ENCODE results near the gene CMPK2. TPM values are rescaled to one million over a fixed set of nuclear protein-coding genes. Genes with fewer than 3 reads are reported as not detected.

Gene CMPK2
- total RNA-seq, 1 experiment from 2014 or later = 0.52 TPM

DNA sequence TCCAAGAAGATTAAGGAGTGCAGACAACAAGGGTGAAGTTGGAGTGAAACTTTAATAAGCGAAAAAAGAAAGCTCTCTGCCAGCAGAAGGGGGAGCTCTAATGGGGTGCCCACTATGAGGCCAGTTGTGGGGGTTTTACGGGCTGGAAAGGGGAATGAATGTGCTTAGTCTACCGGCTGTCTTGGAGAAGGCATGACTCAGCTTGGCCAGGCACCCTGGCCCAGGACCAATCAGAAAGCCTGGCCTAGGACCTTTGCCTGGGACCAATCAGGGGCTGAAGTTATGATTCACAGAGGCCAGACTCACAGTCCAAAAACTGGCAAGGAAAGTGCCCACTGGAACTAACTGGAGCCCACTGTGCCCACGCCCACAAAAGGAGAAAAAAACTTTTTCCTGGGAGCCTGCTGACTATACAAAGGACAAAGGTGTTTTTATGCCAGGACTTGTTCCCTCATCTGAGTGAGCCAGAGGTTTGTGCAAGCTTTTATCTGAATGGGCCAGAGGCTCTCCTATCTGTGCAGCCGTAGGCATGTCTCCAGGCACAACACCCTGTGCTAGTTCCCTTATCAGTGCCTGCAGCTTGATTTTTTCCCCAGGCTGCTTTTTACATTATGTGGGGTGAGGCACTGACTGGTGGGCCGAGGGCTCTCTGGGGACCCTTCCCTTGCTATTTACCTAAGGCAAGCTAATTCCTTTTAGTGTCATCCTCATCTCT, 18.6 kb downstream of the CMPK2 start:
- Histone ChIP-seq H3K36me3 (ENCODE audit: control insufficient read depth, insufficient read depth, low read length) (no peaks in the 10 kb centered on the region), H3K27me3 (replicated peaks; ENCODE audit: control insufficient read depth, insufficient read depth, low read length) (no peaks in the 10 kb centered on the region), H3K4me3 (ENCODE audit: low read depth, low read length) (no peak overlapping the region), H3K9me3 (peaks cover 28% of the 10 kb centered on the region), H3K4me1 (no peaks in the 10 kb centered on the region)
- Mint-ChIP-seq H3K4me3 (ENCODE audit: unreplicated experiment) (no peak overlapping the region), H3K9me3 (ENCODE audit: unreplicated experiment) (peaks cover 27% of the 10 kb centered on the region), H3K27me3 (ENCODE audit: insufficient read depth, unreplicated experiment) (no peaks in the 10 kb centered on the region), H3K4me1 (ENCODE audit: low read depth, unreplicated experiment) (no peaks in the 10 kb centered on the region), H3K36me3 (ENCODE audit: insufficient read depth, unreplicated experiment) (no peaks in the 10 kb centered on the region), H3K27ac (ENCODE audit: unreplicated experiment) (no peak overlapping the region)
- POLR2A ChIA-PET = no interaction called here
- no peak for DNase-seq
- no TSS peak for BruUV-seq (replicated peaks)
- TF ChIP-seq, protein P1, sequence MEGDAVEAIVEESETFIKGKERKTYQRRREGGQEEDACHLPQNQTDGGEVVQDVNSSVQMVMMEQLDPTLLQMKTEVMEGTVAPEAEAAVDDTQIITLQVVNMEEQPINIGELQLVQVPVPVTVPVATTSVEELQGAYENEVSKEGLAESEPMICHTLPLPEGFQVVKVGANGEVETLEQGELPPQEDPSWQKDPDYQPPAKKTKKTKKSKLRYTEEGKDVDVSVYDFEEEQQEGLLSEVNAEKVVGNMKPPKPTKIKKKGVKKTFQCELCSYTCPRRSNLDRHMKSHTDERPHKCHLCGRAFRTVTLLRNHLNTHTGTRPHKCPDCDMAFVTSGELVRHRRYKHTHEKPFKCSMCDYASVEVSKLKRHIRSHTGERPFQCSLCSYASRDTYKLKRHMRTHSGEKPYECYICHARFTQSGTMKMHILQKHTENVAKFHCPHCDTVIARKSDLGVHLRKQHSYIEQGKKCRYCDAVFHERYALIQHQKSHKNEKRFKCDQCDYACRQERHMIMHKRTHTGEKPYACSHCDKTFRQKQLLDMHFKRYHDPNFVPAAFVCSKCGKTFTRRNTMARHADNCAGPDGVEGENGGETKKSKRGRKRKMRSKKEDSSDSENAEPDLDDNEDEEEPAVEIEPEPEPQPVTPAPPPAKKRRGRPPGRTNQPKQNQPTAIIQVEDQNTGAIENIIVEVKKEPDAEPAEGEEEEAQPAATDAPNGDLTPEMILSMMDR (IDR thresholded peaks at IDR 0.05; ENCODE audit: insufficient read depth in 1 of 2, low read depth in 1 of 2, low read length in 1 of 2, severe bottlenecking in 1 of 2, unreplicated experiment in 1 of 2) = no peak
- intact Hi-C loops (cut with micrococcal nuclease; ENCODE audit: unreplicated experiment) = no loop called here
- CTCF ChIA-PET = no interaction called here

DNA sequence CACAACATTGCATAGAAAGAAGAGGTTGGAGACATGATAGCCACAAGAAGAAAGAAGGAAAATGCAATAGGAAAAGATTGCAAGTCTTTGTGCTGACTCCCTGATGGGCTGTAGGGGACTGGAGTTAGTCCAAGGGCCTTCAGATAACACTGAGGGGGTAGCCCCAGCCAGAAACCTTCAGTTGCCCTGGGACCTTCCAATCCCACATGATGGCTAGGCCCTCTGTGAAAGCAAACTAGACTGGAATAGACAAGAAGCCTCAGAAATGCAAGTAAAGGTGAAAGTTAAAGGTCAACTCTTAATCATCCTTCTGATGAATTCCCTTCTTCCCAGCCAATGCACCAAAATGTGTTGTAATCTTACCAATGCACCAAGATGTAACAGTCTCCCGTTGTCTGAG, 19.2 kb downstream of the CMPK2 start:
- H3K4me1 Mint-ChIP-seq (ENCODE audit: low read depth, unreplicated experiment) = no peaks in the 10 kb centered on the region
- H3K9me3 Mint-ChIP-seq (ENCODE audit: unreplicated experiment) = peaks cover 27% of the 10 kb centered on the region
- no peak overlapping the region for H3K27ac Mint-ChIP-seq (ENCODE audit: unreplicated experiment)
- no peaks in the 10 kb centered on the region for H3K27me3 ChIP-seq (replicated peaks; ENCODE audit: control insufficient read depth, insufficient read depth, low read length)
- no peak overlapping the region for H3K4me3 Mint-ChIP-seq (ENCODE audit: unreplicated experiment)
- CTCF ChIA-PET = no interaction called here
- no peak for DNase-seq
- H3K36me3 ChIP-seq (ENCODE audit: control insufficient read depth, insufficient read depth, low read length) = no peaks in the 10 kb centered on the region
- no TSS peak for BruUV-seq (replicated peaks)
- peaks cover 28% of the 10 kb centered on the region for H3K9me3 ChIP-seq
- TF ChIP-seq, protein P1 (IDR thresholded peaks at IDR 0.05; ENCODE audit: insufficient read depth in 1 of 2, low read depth in 1 of 2, low read length in 1 of 2, severe bottlenecking in 1 of 2, unreplicated experiment in 1 of 2) = no peak
- no peaks in the 10 kb centered on the region for H3K27me3 Mint-ChIP-seq (ENCODE audit: insufficient read depth, unreplicated experiment)
- H3K4me1 ChIP-seq = no peaks in the 10 kb centered on the region
- intact Hi-C loops (cut with micrococcal nuclease; ENCODE audit: unreplicated experiment) = no loop called here
- H3K4me3 ChIP-seq (ENCODE audit: low read depth, low read length) = no peak overlapping the region
- no peaks in the 10 kb centered on the region for H3K36me3 Mint-ChIP-seq (ENCODE audit: insufficient read depth, unreplicated experiment)
- POLR2A ChIA-PET = no interaction called here

DNA sequence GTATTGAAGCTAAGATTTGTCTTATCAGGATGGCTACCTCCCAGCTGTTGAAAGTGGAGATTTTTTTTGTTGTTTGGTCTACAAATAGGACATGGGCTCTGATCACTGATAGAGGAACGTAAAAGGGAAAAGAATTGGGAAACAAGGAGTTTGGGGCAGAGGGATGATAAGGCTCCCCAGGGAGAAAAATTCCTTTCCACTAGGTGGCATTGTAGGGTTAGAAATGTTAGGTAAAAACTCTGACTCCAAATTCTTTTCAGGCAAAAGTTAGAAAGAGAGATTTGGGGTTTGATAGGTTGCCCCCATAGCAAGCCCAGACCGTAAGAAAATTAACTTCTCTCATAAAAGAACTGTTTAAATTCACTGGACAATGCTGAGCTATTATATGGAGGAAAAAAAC, 19.8 kb downstream of the CMPK2 start:
- no peaks in the 10 kb centered on the region for H3K36me3 Mint-ChIP-seq (ENCODE audit: insufficient read depth, unreplicated experiment)
- TF ChIP-seq, protein P1 (IDR thresholded peaks at IDR 0.05; ENCODE audit: insufficient read depth in 1 of 2, low read depth in 1 of 2, low read length in 1 of 2, severe bottlenecking in 1 of 2, unreplicated experiment in 1 of 2) = no peak
- H3K27me3 Mint-ChIP-seq (ENCODE audit: insufficient read depth, unreplicated experiment) = no peaks in the 10 kb centered on the region
- no peak for DNase-seq
- POLR2A ChIA-PET = no interaction called here
- CTCF ChIA-PET = no interaction called here
- Histone ChIP-seq H3K9me3 (peaks cover 28% of the 10 kb centered on the region), H3K27me3 (replicated peaks; ENCODE audit: control insufficient read depth, insufficient read depth, low read length) (no peaks in the 10 kb centered on the region), H3K36me3 (ENCODE audit: control insufficient read depth, insufficient read depth, low read length) (no peaks in the 10 kb centered on the region), H3K4me3 (ENCODE audit: low read depth, low read length) (no peak overlapping the region), H3K4me1 (no peaks in the 10 kb centered on the region)
- no peak overlapping the region for H3K27ac Mint-ChIP-seq (ENCODE audit: unreplicated experiment)
- BruUV-seq (replicated peaks) = no TSS peak
- H3K9me3 Mint-ChIP-seq (ENCODE audit: unreplicated experiment) = peaks cover 27% of the 10 kb centered on the region
- intact Hi-C loops (cut with micrococcal nuclease; ENCODE audit: unreplicated experiment) = no loop called here
- no peak overlapping the region for H3K4me3 Mint-ChIP-seq (ENCODE audit: unreplicated experiment)
- no peaks in the 10 kb centered on the region for H3K4me1 Mint-ChIP-seq (ENCODE audit: low read depth, unreplicated experiment)

Data from Caco-2 (cell line).